GM12801 (cell line): ENCODE results near the gene DIDO1.

ENCODE experiments used
- CTCF ChIP-seq: IDR thresholded peaks from one replicate; pipeline ENCODE4 v1.5.1; 2011; ENCODE audit warnings: control low read depth; ENCODE audit not compliant: insufficient read length; ENCODE audit errors: extremely low read depth

DIDO1 gene

GRCh38 chr20:62935204-62935967 lies 9.1 kb upstream of the DIDO1 start:
- TF ChIP-seq CTCF: no peak

- TF ChIP-seq CTCF: no peak
These were observed 7.7 kb upstream of the DIDO1 start for GRCh38 chr20:62933966-62934365.

- TF ChIP-seq CTCF: no peak
These were observed 5.2 kb upstream of the DIDO1 start for GRCh38 chr20:62931464-62931863.

GRCh38 chr20:62929051-62929538 lies 2.8 kb upstream of the DIDO1 start:
- no peak for TF ChIP-seq CTCF

- TF ChIP-seq CTCF: no peak
These were observed 2.1 kb upstream of the DIDO1 start for GRCh38 chr20:62928246-62928939.

- no peak for TF ChIP-seq CTCF
These were observed 912 bp upstream of the DIDO1 start for GRCh38 chr20:62927128-62927705.

- no peak for TF ChIP-seq CTCF
These were observed 681 bp downstream of the DIDO1 start for GRCh38 chr20:62925420-62926228.
